Endothelial cell of umbilical vein (primary cell): ENCODE measurements around the gene DHRS12. TPM values are rescaled to one million over a fixed set of nuclear protein-coding genes. Genes with fewer than 3 reads are reported as not detected.

Source experiments
- BruUV-seq: library from RNA; stranded (reverse); fragments of 400-500 nt; replicated peaks from 2 replicates; lab custom pipeline; 2021; lab: Mats Ljungman, UMichigan
- CTCF ChIA-PET: fragments of 300-600, 350-600 bp; sonication (Branson Sonifier 250); formaldehyde crosslinking; loops from one replicate; lab custom pipeline; 2021; ENCODE audit warnings: antibody characterized with exemption, inconsistent platforms; lab: Charles Lee
- POLR2A ChIA-PET: fragments of 300-600, 350-600 bp; sonication (Branson Sonifier 250); formaldehyde crosslinking; loops from one replicate; lab custom pipeline; 2021; ENCODE audit warnings: antibody characterized with exemption, inconsistent platforms; lab: Charles Lee
- DNase-seq: peaks from one replicate; pipeline ENCODE4 v3.0.0-alpha.2; 2011; ENCODE audit warnings: low read depth, low spot score
- FAIRE-seq: peaks from 2 replicates; lab custom pipeline; 2011; peaks lifted over from hg19 to GRCh38; lab: Jason Lieb, UNC
- H2AFZ ChIP-seq: 2 replicates; pipeline ENCODE4 v1.6.0; 2012; ENCODE audit warnings: low read depth, low read length, control low read depth, inconsistent platforms
- H3K27ac ChIP-seq: 2 replicates; pipeline ENCODE4 v1.5.1; 2011; ENCODE audit warnings: low read depth, mild to moderate bottlenecking, control low read depth, low read length, moderate library complexity; ENCODE audit not compliant: insufficient read depth
- H3K27me3 ChIP-seq, 2 experiments: 2 replicates each; pipeline versions ENCODE4 v1.6.0 to v1.6.1; 2011; ENCODE audit warnings: low read length in 2 of 2, mixed read lengths in 1 of 2; ENCODE audit not compliant: control insufficient read depth in 2 of 2, insufficient read depth in 2 of 2
- H3K36me3 ChIP-seq, 2 experiments: 2 replicates in 1 of 2; 3 replicates in 1 of 2; pipeline ENCODE4 v1.5.1; 2011; ENCODE audit warnings: low read length in 2 of 2, mild to moderate bottlenecking in 1 of 2, moderate library complexity in 1 of 2; ENCODE audit not compliant: control insufficient read depth in 2 of 2, insufficient read depth in 2 of 2; ENCODE audit errors: extremely low read depth in 1 of 2
- H3K4me1 ChIP-seq: 3 replicates; pipeline ENCODE4 v1.5.1; 2011; ENCODE audit warnings: mild to moderate bottlenecking, low read length; ENCODE audit not compliant: control insufficient read depth, insufficient read depth; ENCODE audit errors: extremely low read depth
- H3K4me2 ChIP-seq: 2 replicates; pipeline ENCODE4 v1.6.1; 2011; ENCODE audit warnings: low read length, control low read depth, mixed read lengths; ENCODE audit not compliant: insufficient read depth
- H3K4me3 ChIP-seq, 3 experiments: fragments of 200-600 bp in 1 of 3; sonication (generic), shearing (Covaris generic) in 1 of 3; replicated peaks in 1 of 3; 2 replicates each; pipeline ENCODE4 v1.5.1; 2011 to 2016; ENCODE audit warnings: control low read depth in 3 of 3, low read length in 3 of 3, mild to moderate bottlenecking in 2 of 3, inconsistent platforms in 1 of 3, low read depth in 1 of 3, moderate library complexity in 1 of 3; ENCODE audit not compliant: insufficient read depth in 1 of 3
- H3K79me2 ChIP-seq: 2 replicates; pipeline ENCODE4 v1.6.0; 2012; ENCODE audit warnings: low read length, inconsistent platforms; ENCODE audit not compliant: control insufficient read depth, insufficient read depth
- H3K9ac ChIP-seq: replicated peaks from 2 replicates; pipeline ENCODE3; 2011; ENCODE audit warnings: low read length, control low read depth; ENCODE audit not compliant: insufficient read depth; ENCODE audit errors: extremely low read depth
- H3K9me1 ChIP-seq: replicated peaks from 3 replicates; pipeline ENCODE4 v1.6.0; 2011; ENCODE audit warnings: mild to moderate bottlenecking, low read length; ENCODE audit not compliant: control insufficient read depth, insufficient read depth; ENCODE audit errors: extremely low read depth
- H3K9me3 ChIP-seq: replicated peaks from 2 replicates; pipeline ENCODE4 v1.5.1; 2012; ENCODE audit warnings: low read length, inconsistent platforms; ENCODE audit not compliant: control insufficient read depth, insufficient read depth
- H4K20me1 ChIP-seq: replicated peaks from 2 replicates; pipeline ENCODE3; 2011; ENCODE audit warnings: mild to moderate bottlenecking, low read length; ENCODE audit not compliant: control insufficient read depth, insufficient read depth; ENCODE audit errors: extremely low read depth
- CTCF ChIP-seq, 2 donors: IDR thresholded peaks; 1 replicate in 1 of 2; 2 replicates in 1 of 2; pipeline ENCODE4 v1.5.1; 2011; ENCODE audit warnings: low read length in 2 of 2, mild to moderate bottlenecking in 2 of 2, moderate library complexity in 2 of 2, control low read depth in 1 of 2, inconsistent platforms in 1 of 2, low read depth in 1 of 2; ENCODE audit not compliant: insufficient read depth in 1 of 2; ENCODE audit errors: extremely low read depth in 1 of 2
- EZH2 ChIP-seq: IDR thresholded peaks from 2 replicates; pipeline ENCODE4 v1.6.1; 2012; ENCODE audit warnings: borderline replicate concordance, low read depth, mild to moderate bottlenecking, moderate library complexity, low read length, inconsistent platforms; ENCODE audit not compliant: severe bottlenecking
- FOS ChIP-seq: IDR thresholded peaks from 2 replicates; pipeline ENCODE4 v1.6.1; 2011; ENCODE audit warnings: mild to moderate bottlenecking, low read length, moderate library complexity, borderline replicate concordance; ENCODE audit not compliant: insufficient read depth
- GATA2 ChIP-seq: IDR thresholded peaks from 2 replicates; pipeline ENCODE4 v1.7.0; 2011; ENCODE audit warnings: low read depth, mild to moderate bottlenecking, moderate library complexity, mixed read lengths, low read length; ENCODE audit not compliant: insufficient read length, insufficient read depth
- MAX ChIP-seq: IDR thresholded peaks from 2 replicates; pipeline ENCODE4 v1.6.1; 2011; ENCODE audit not compliant: insufficient read depth, insufficient read length
- MYC ChIP-seq: IDR thresholded peaks from one replicate; pipeline ENCODE4 v1.6.1; 2011; ENCODE audit warnings: mild to moderate bottlenecking, low read depth, low read length
- POLR2A ChIP-seq: IDR thresholded peaks from 2 replicates; pipeline ENCODE4 v1.6.1; 2012; ENCODE audit warnings: low read depth, mild to moderate bottlenecking, control low read depth, low read length
- dilution Hi-C: fragments of 300-500 bp; cut with MboI; formaldehyde crosslinking; loops from one replicate; pipeline ENCODE4 v1.15.0; 2019; ENCODE audit warnings: low sequenced_read_pairs; ENCODE audit not compliant: extremely low pct_ligation_motif_present
- intact Hi-C: fragments of 100-400 bp; cut with micrococcal nuclease; formaldehyde crosslinking; loops from one replicate; pipeline ENCODE4 v1.10.0; 2022
- polyA plus RNA-seq, 4 experiments: library from polyadenylated mRNA; depleted of rRNA in 3 of 4; stranded (reverse) in 3 of 4; unstranded in 1 of 4; fragments of >200 nt; gene quantifications; 2 replicates each; pipeline versions ENCODE4 v1.2.1 to v1.2.3, GENCODE V29; 2011 to 2012; ENCODE audit warnings: missing spikeins in 1 of 4
- total RNA-seq: library from RNA; stranded (reverse); gene quantifications from 2 replicates; pipeline ENCODE4 v1.2.3, GENCODE V29; 2021

Gene DHRS12
- total and polyA plus RNA-seq, 2 donors (not counting 3 experiments of a cell fraction or from before 2014, with no cell fraction given): 8.9 to 9.1 TPM

- CTCF ChIA-PET: interaction anchor here (1.1 to 1.6 kb wide), 3 partner anchors 18 to 324 kb away, joined by 3 to 5 read pairs (median 3); no protein-coding TSS in a partner anchor
- H2AFZ ChIP-seq: no peak overlapping the region
- intact Hi-C loops (no loop called here), dilution Hi-C loops (no loop called here)
- H3K9me1 ChIP-seq: no peaks in the 10 kb centered on the region
- no TSS peak for BruUV-seq
- POLR2A ChIA-PET: no interaction called here
- H3K4me3 ChIP-seq: no peak overlapping the region
- no peak overlapping the region for H3K27ac ChIP-seq
- DNase-seq (no peak), FAIRE-seq (no peak)
- H3K9me3 ChIP-seq: no peaks in the 10 kb centered on the region
- no peaks in the 10 kb centered on the region for H3K27me3 ChIP-seq
- TF ChIP-seq MYC: no peak
- no peak for TF ChIP-seq MAX
- TF ChIP-seq FOS: peak; percentile 26
- TF ChIP-seq CTCF (IDR thresholded peaks at IDR 0.05; ENCODE audit: extremely low read depth in 1 of 2, insufficient read depth in 1 of 2, low read depth in 1 of 2, low read length in 2 of 2): no peak
- TF ChIP-seq GATA2: no peak
- no peak for TF ChIP-seq EZH2
- no peak for TF ChIP-seq POLR2A
- H3K4me2 ChIP-seq: no peak overlapping the region
- H3K4me1 ChIP-seq: peaks cover 3% of the 10 kb centered on the region
- no peak overlapping the region for H3K9ac ChIP-seq
- H4K20me1 ChIP-seq: no peaks in the 10 kb centered on the region
- no peaks in the 10 kb centered on the region for H3K36me3 ChIP-seq
- H3K79me2 ChIP-seq: no peaks in the 10 kb centered on the region
These were observed 44.7 kb downstream of the DHRS12 start for GRCh38 chr13:51759240-51759639.
